ENCODE measurements around the gene HIBCH. TPM values are rescaled to one million over a fixed set of nuclear protein-coding genes. Genes with fewer than 3 reads are reported as not detected.

HIBCH gene
- polyA plus RNA-seq, 1 of the 3 experiments (the other 2 are of a cell fraction), result 8.4 TPM

GRCh38 chr2:190190507-190191162 lies 129.0 kb downstream of the HIBCH start:
- CTCF ChIA-PET, result interaction anchor here (1.0 kb wide), 1 partner anchor 10 kb away, joined by 6 read pairs; a partner anchor contains a TSS
- no peaks in the 10 kb centered on the region for H3K9me2 ChIP-seq
- no peaks in the 10 kb centered on the region for H3K9me3 ChIP-seq
- no peak for DNase-seq
- no peak overlapping the region for H3K4me3 ChIP-seq (ENCODE audit: low read depth in 2 of 2, low read length in 1 of 2)
- H3K9ac ChIP-seq, result no peak overlapping the region
- no peaks in the 10 kb centered on the region for H3K79me2 ChIP-seq (ENCODE audit: insufficient read depth)
- POLR2A ChIA-PET, result no interaction called here
- no peaks in the 10 kb centered on the region for H3F3A ChIP-seq (replicated peaks; ENCODE audit: insufficient read depth)
- H3K36me3 ChIP-seq (replicated peaks in 1 of 2; ENCODE audit: control insufficient read depth in 1 of 2, insufficient read depth in 2 of 2, low read length in 1 of 2), result no peaks in the 10 kb centered on the region
- no peak overlapping the region for H3K27ac ChIP-seq (ENCODE audit: low read depth in 2 of 2, low read length in 1 of 2)
- H3K4me2 ChIP-seq, result no peak overlapping the region
- no peaks in the 10 kb centered on the region for H3K27me3 ChIP-seq (ENCODE audit: insufficient read depth)
- no peaks in the 10 kb centered on the region for H4K20me1 ChIP-seq (ENCODE audit: insufficient read depth)
- H3K4me1 ChIP-seq (ENCODE audit: control insufficient read depth in 1 of 2, insufficient read depth in 2 of 2, low read depth in 1 of 2, low read length in 1 of 2), result no peaks in the 10 kb centered on the region; a peak in 1 of 4 replicates
- 93% methylated on average over 3 of the region's 3 CpGs for WGBS (ENCODE audit: low lambda C conversion rate)
- TF ChIP-seq IRF3 (IDR thresholded peaks at IDR 0.05; ENCODE audit: low read depth, low read length), result no peak
- TF ChIP-seq YY1 (IDR thresholded peaks at IDR 0.05; ENCODE audit: low read depth), result no peak
- TF ChIP-seq RCOR1 (IDR thresholded peaks at IDR 0.05; ENCODE audit: low read length), result no peak
- H2AFZ ChIP-seq (ENCODE audit: low read depth), result no peak overlapping the region

GRCh38 chr2:190188289-190188688 lies 131.3 kb downstream of the HIBCH start:
- Histone ChIP-seq H3F3A (replicated peaks; ENCODE audit: insufficient read depth) (peaks cover 9% of the 10 kb centered on the region), H3K27ac (ENCODE audit: low read depth in 2 of 2, low read length in 1 of 2) (no peak overlapping the region), H3K27me3 (ENCODE audit: insufficient read depth) (no peaks in the 10 kb centered on the region), H3K4me2 (no peak overlapping the region), H3K9ac (no peak overlapping the region), H3K79me2 (ENCODE audit: insufficient read depth) (no peaks in the 10 kb centered on the region), H3K9me3 (no peaks in the 10 kb centered on the region), H2AFZ (ENCODE audit: low read depth) (no peak overlapping the region), H3K9me2 (no peaks in the 10 kb centered on the region), H3K4me1 (ENCODE audit: control insufficient read depth in 1 of 2, insufficient read depth in 2 of 2, low read depth in 1 of 2, low read length in 1 of 2) (no peaks in the 10 kb centered on the region; a peak in 1 of 4 replicates), H4K20me1 (ENCODE audit: insufficient read depth) (no peaks in the 10 kb centered on the region), H3K4me3 (ENCODE audit: low read depth in 2 of 2, low read length in 1 of 2) (no peak overlapping the region), H3K36me3 (replicated peaks in 1 of 2; ENCODE audit: control insufficient read depth in 1 of 2, insufficient read depth in 2 of 2, low read length in 1 of 2) (no peaks in the 10 kb centered on the region)
- TF ChIP-seq NRF1 (IDR thresholded peaks at IDR 0.05; ENCODE audit: low read depth, low read length), result no peak
- no peak for TF ChIP-seq JUND (IDR thresholded peaks at IDR 0.05)
- TF ChIP-seq GABPA (IDR thresholded peaks at IDR 0.05; ENCODE audit: low read depth), result no peak
- no peak for TF ChIP-seq USF2 (IDR thresholded peaks at IDR 0.05; ENCODE audit: borderline replicate concordance, low read depth, low read length)
- TF ChIP-seq ZBTB33 (IDR thresholded peaks at IDR 0.05; ENCODE audit: borderline replicate concordance, low read depth), result no peak
- no peak for TF ChIP-seq RAD21 (IDR thresholded peaks at IDR 0.05; ENCODE audit: low read length)
- no peak for TF ChIP-seq SIN3A (IDR thresholded peaks at IDR 0.05; ENCODE audit: borderline replicate concordance, low read depth, low read length)
- TF ChIP-seq SMC3 (IDR thresholded peaks at IDR 0.05; ENCODE audit: low read depth, low read length), result no peak
- WGBS (ENCODE audit: low lambda C conversion rate), result 93% methylated on average over 1 of the region's 1 CpG
- ChIA-PET CTCF (interaction anchor here (1.0 kb wide), 1 partner anchor 529 kb away, joined by 4 read pairs; no protein-coding TSS in a partner anchor), POLR2A (no interaction called here)
- no peak for DNase-seq

All from SK-N-SH (cell line).